Naive thymus-derived CD4-positive, alpha-beta T cell (primary cell): Measurements from ENCODE around the gene DLK1. TPM values are rescaled to one million over a fixed set of nuclear protein-coding genes. Genes with fewer than 3 reads are reported as not detected.

ENCODE experiments used
- ATAC-seq: fragments of 150-1000 bp; cut with Tn5 transposase; 2 replicates; pipeline ENCODE4 v1.10.0; 2021; ENCODE audit warnings: mild to moderate bottlenecking, moderate library complexity
- CTCF ChIA-PET: fragments of 350-600 bp; sonication (Branson Sonifier 250); formaldehyde crosslinking; loops from one replicate; lab custom pipeline; 2021; ENCODE audit warnings: antibody characterized with exemption; lab: Charles Lee
- POLR2A ChIA-PET: fragments of 350-600 bp; sonication (Branson Sonifier 250); formaldehyde crosslinking; loops from one replicate; lab custom pipeline; 2021; ENCODE audit warnings: antibody characterized with exemption, inconsistent platforms; lab: Charles Lee
- DNase-seq, 9 donors: peaks; one replicate each; pipeline versions ENCODE4 v3.0.0 to v3.0.0-alpha.2; 2020 to 2022; ENCODE audit warnings: mixed read lengths in 1 of 9
- H3K27ac ChIP-seq: one replicate; pipeline ENCODE4 v1.7.0; 2013; ENCODE audit warnings: mild to moderate bottlenecking, low read depth, low read length, moderate library complexity
- H3K27me3 ChIP-seq, 2 donors: one replicate each; pipeline ENCODE4 v1.7.0; 2013; ENCODE audit warnings: low read length in 2 of 2, mild to moderate bottlenecking in 2 of 2, moderate library complexity in 2 of 2; ENCODE audit not compliant: control insufficient read depth in 2 of 2, insufficient read depth in 2 of 2
- H3K36me3 ChIP-seq, 3 experiments: 1 replicate in 2 of 3; 2 replicates in 1 of 3; pipeline ENCODE4 v1.7.0; 2013; ENCODE audit warnings: low read length in 3 of 3, mild to moderate bottlenecking in 3 of 3, moderate library complexity in 1 of 3; ENCODE audit not compliant: insufficient read depth in 3 of 3, control insufficient read depth in 2 of 3
- H3K4me1 ChIP-seq, 2 donors: one replicate each; pipeline ENCODE4 v1.7.0; 2013; ENCODE audit warnings: low read length in 2 of 2, mild to moderate bottlenecking in 2 of 2, moderate library complexity in 1 of 2; ENCODE audit not compliant: control insufficient read depth in 2 of 2, insufficient read depth in 2 of 2
- H3K4me3 ChIP-seq: 2 replicates; pipeline ENCODE4 v1.7.0; 2013; ENCODE audit warnings: mild to moderate bottlenecking, low read length
- H3K9me3 ChIP-seq, 3 experiments: 1 replicate in 2 of 3; 2 replicates in 1 of 3; pipeline ENCODE4 v1.7.0; 2013; ENCODE audit warnings: low read length in 3 of 3; ENCODE audit not compliant: control insufficient read depth in 2 of 3
- H3K27ac Mint-ChIP-seq, 9 donors: one replicate each; pipeline ENCODE4 v1.8.0; 2020 to 2022; ENCODE audit warnings: mixed read lengths in 9 of 9, mild to moderate bottlenecking in 8 of 9, moderate library complexity in 5 of 9, inconsistent platforms in 2 of 9
- H3K27me3 Mint-ChIP-seq, 5 donors: one replicate each; pipeline ENCODE4 v1.8.0; 2021 to 2022; ENCODE audit warnings: mixed read lengths in 5 of 5, mild to moderate bottlenecking in 1 of 5
- H3K36me3 Mint-ChIP-seq, 5 donors: one replicate each; pipeline ENCODE4 v1.8.0; 2020 to 2022; ENCODE audit warnings: mixed read lengths in 5 of 5, mild to moderate bottlenecking in 3 of 5, inconsistent platforms in 1 of 5
- H3K4me1 Mint-ChIP-seq, 7 donors: one replicate each; pipeline ENCODE4 v1.8.0; 2020 to 2022; ENCODE audit warnings: mixed read lengths in 7 of 7, mild to moderate bottlenecking in 3 of 7, inconsistent platforms in 1 of 7
- H3K4me3 Mint-ChIP-seq, 10 donors: one replicate each; pipeline ENCODE4 v1.8.0; 2020 to 2022; ENCODE audit warnings: mild to moderate bottlenecking in 10 of 10, mixed read lengths in 10 of 10, moderate library complexity in 6 of 10, inconsistent platforms in 2 of 10
- H3K9me3 Mint-ChIP-seq, 11 donors: one replicate each; pipeline ENCODE4 v1.8.0; 2020 to 2022; ENCODE audit warnings: mixed read lengths in 11 of 11, mild to moderate bottlenecking in 4 of 11, inconsistent platforms in 1 of 11, moderate library complexity in 1 of 11
- intact Hi-C, 2 donors: fragments of 100-400 bp; cut with micrococcal nuclease; formaldehyde crosslinking; loops; one replicate each; pipeline ENCODE4 v1.15.1; 2023
- polyA plus RNA-seq, 2 donors: library from polyadenylated mRNA; unstranded; fragments of 300-500 nt; fragmentation: Illumina TruSeq; gene quantifications; one replicate each; pipeline ENCODE4 v1.2.3, GENCODE V29; 2021
- total RNA-seq, 6 experiments: library from RNA in 5 of 6; stranded (reverse) in 5 of 6; gene quantifications; 1 replicate in 5 of 6; 2 replicates in 1 of 6; pipeline ENCODE4 v1.2.3 and lab custom pipeline; 2021 to 2026

Gene DLK1
- total and polyA plus RNA-seq, 7 experiments from 2014 or later, result not detected

GRCh38 chr14:100698066-100698465 is 28.6 kb upstream of the DLK1 start:
- Histone ChIP-seq H3K27ac (no peak overlapping the region), H3K4me1 (no peaks in the 10 kb centered on the region), H3K27me3 (no peaks in the 10 kb centered on the region), H3K4me3 (no peak overlapping the region), H3K36me3 (no peaks in the 10 kb centered on the region), H3K9me3 (no peaks in the 10 kb centered on the region)
- ChIA-PET POLR2A (no interaction called here), CTCF (interaction anchor here (0.7 kb wide), 1 partner anchor 941 kb away, joined by 3 read pairs; no protein-coding TSS in a partner anchor)
- DNase-seq (no peak), ATAC-seq (no peak)
- Mint-ChIP-seq H3K27ac (no peak overlapping the region), H3K27me3 (peaks cover 0 to 42% (median 1%) of the 10 kb centered on the region in 5 donors), H3K36me3 (no peaks in the 10 kb centered on the region), H3K4me3 (no peak overlapping the region), H3K4me1 (peaks cover 0 to 4% (median 0%) of the 10 kb centered on the region in 7 donors), H3K9me3 (peaks cover 0 to 2% (median 0%) of the 10 kb centered on the region in 11 donors)
- intact Hi-C loops, result no loop called here

- H3K36me3 Mint-ChIP-seq, result no peaks in the 10 kb centered on the region
- no peak for DNase-seq
- no peak overlapping the region for H3K27ac ChIP-seq
- no peaks in the 10 kb centered on the region for H3K27me3 ChIP-seq
- H3K4me3 Mint-ChIP-seq, result no peak overlapping the region
- CTCF ChIA-PET, result no interaction called here
- peaks cover 0 to 2% (median 0%) of the 10 kb centered on the region in 11 donors for H3K9me3 Mint-ChIP-seq
- ATAC-seq, result no peak
- H3K4me1 Mint-ChIP-seq, result peaks cover 0 to 4% (median 0%) of the 10 kb centered on the region in 7 donors
- intact Hi-C loops, result no loop called here
- no peaks in the 10 kb centered on the region for H3K9me3 ChIP-seq
- no peaks in the 10 kb centered on the region for H3K4me1 ChIP-seq
- H3K27ac Mint-ChIP-seq, result peak overlapping the region in 1 of 9 donors; percentile 49
- H3K4me3 ChIP-seq, result no peak overlapping the region
- peaks cover 0 to 36% (median 0%) of the 10 kb centered on the region in 5 donors for H3K27me3 Mint-ChIP-seq
- H3K36me3 ChIP-seq, result no peaks in the 10 kb centered on the region
- POLR2A ChIA-PET, result no interaction called here
Measured at GRCh38 chr14:100698666-100699448, 27.8 kb upstream of the DLK1 start.

- H3K27me3 Mint-ChIP-seq, result peaks cover 0 to 30% (median 0%) of the 10 kb centered on the region in 5 donors
Measured at GRCh38 chr14:100701314-100701713, 25.4 kb upstream of the DLK1 start.

GRCh38 chr14:100702590-100702989 is 24.1 kb upstream of the DLK1 start:
- Histone ChIP-seq H3K9me3 (no peaks in the 10 kb centered on the region), H3K4me1 (no peaks in the 10 kb centered on the region), H3K4me3 (no peak overlapping the region), H3K27ac (no peak overlapping the region), H3K36me3 (no peaks in the 10 kb centered on the region), H3K27me3 (no peaks in the 10 kb centered on the region)
- Mint-ChIP-seq H3K4me3 (no peak overlapping the region), H3K36me3 (no peaks in the 10 kb centered on the region), H3K4me1 (peaks cover 0 to 6% (median 0%) of the 10 kb centered on the region in 7 donors), H3K27ac (no peak overlapping the region), H3K9me3 (peaks cover 0 to 2% (median 0%) of the 10 kb centered on the region in 11 donors), H3K27me3 (peaks cover 0 to 24% (median 6%) of the 10 kb centered on the region in 5 donors)
- ATAC-seq, result no peak
- intact Hi-C loops, result no loop called here
- ChIA-PET CTCF (no interaction called here), POLR2A (no interaction called here)
- no peak for DNase-seq

More at GRCh38 chr14:100701314-100701713, 25.4 kb upstream of the DLK1 start:
- H3K27me3 ChIP-seq, result no peaks in the 10 kb centered on the region
- no peak overlapping the region for H3K27ac ChIP-seq
- Mint-ChIP-seq H3K27ac (no peak overlapping the region), H3K4me1 (peaks cover 0 to 4% (median 0%) of the 10 kb centered on the region in 7 donors), H3K36me3 (no peaks in the 10 kb centered on the region), H3K4me3 (no peak overlapping the region), H3K9me3 (peaks cover 0 to 2% (median 0%) of the 10 kb centered on the region in 11 donors)
- ATAC-seq (no peak), DNase-seq (no peak)
- no peaks in the 10 kb centered on the region for H3K4me1 ChIP-seq
- POLR2A ChIA-PET, result no interaction called here
- no peak overlapping the region for H3K4me3 ChIP-seq
- CTCF ChIA-PET, result no interaction called here
- H3K36me3 ChIP-seq, result no peaks in the 10 kb centered on the region
- H3K9me3 ChIP-seq, result no peaks in the 10 kb centered on the region
- intact Hi-C loops, result no loop called here

GRCh38 chr14:100703386-100704220 is 23.1 kb upstream of the DLK1 start:
- H3K27ac ChIP-seq, result no peak overlapping the region
- Mint-ChIP-seq H3K27ac (no peak overlapping the region), H3K4me3 (no peak overlapping the region), H3K9me3 (peaks cover 0 to 2% (median 0%) of the 10 kb centered on the region in 11 donors), H3K36me3 (no peaks in the 10 kb centered on the region), H3K27me3 (peaks cover 3 to 20% (median 6%) of the 10 kb centered on the region in 5 donors), H3K4me1 (peaks cover 0 to 6% (median 0%) of the 10 kb centered on the region in 7 donors)
- intact Hi-C loops, result no loop called here
- CTCF ChIA-PET, result no interaction called here
- H3K27me3 ChIP-seq, result no peaks in the 10 kb centered on the region
- no peak overlapping the region for H3K4me3 ChIP-seq
- POLR2A ChIA-PET, result no interaction called here
- ATAC-seq, result no peak
- H3K4me1 ChIP-seq, result no peaks in the 10 kb centered on the region
- no peaks in the 10 kb centered on the region for H3K9me3 ChIP-seq
- DNase-seq, result no peak
- no peaks in the 10 kb centered on the region for H3K36me3 ChIP-seq

GRCh38 chr14:100706200-100706599 is 20.5 kb upstream of the DLK1 start:
- Mint-ChIP-seq H3K4me1 (peaks cover 0 to 6% (median 0%) of the 10 kb centered on the region in 7 donors), H3K27ac (no peak overlapping the region), H3K4me3 (no peak overlapping the region), H3K36me3 (no peaks in the 10 kb centered on the region), H3K27me3 (peaks cover 11 to 20% (median 17%) of the 10 kb centered on the region in 5 donors), H3K9me3 (no peaks in the 10 kb centered on the region)
- CTCF ChIA-PET, result no interaction called here
- Histone ChIP-seq H3K9me3 (no peaks in the 10 kb centered on the region), H3K36me3 (no peaks in the 10 kb centered on the region), H3K4me3 (no peak overlapping the region), H3K27me3 (no peaks in the 10 kb centered on the region), H3K27ac (no peak overlapping the region), H3K4me1 (no peaks in the 10 kb centered on the region)
- ATAC-seq (no peak), DNase-seq (no peak)
- intact Hi-C loops, result no loop called here
- POLR2A ChIA-PET, result no interaction called here
